GM23248 (cell line): ENCODE measurements around the gene TMEM82.

Experiments used
- EZH2 ChIP-seq: fragments of 200-600 bp; sonication (generic); IDR thresholded peaks from 2 replicates; pipeline ENCODE4 v1.6.1; 2018; ENCODE audit warnings: antibody characterized with exemption, mild to moderate bottlenecking; ENCODE audit not compliant: insufficient read depth, poor library complexity, severe bottlenecking
- EZH2phosphoT487 ChIP-seq: fragments of 200-600 bp; sonication (generic); IDR thresholded peaks from 2 replicates; pipeline ENCODE4 v1.6.1; 2018; ENCODE audit warnings: antibody characterized with exemption, moderate library complexity, mild to moderate bottlenecking, low read depth; ENCODE audit not compliant: insufficient read depth

- no peak for TF ChIP-seq EZH2
- TF ChIP-seq EZH2phosphoT487 = no peak
Measured at GRCh38 chr1:15733726-15734226, 8.5 kb upstream of the TMEM82 start.
